Fibroblast of villous mesenchyme (primary cell): Measurements from ENCODE around the gene LRRK2. TPM values are rescaled to one million over a fixed set of nuclear protein-coding genes. Genes with fewer than 3 reads are reported as not detected.

Experiments used
- DNase-seq: peaks from one replicate; pipeline ENCODE4 v3.0.0-alpha.2; 2010; ENCODE audit warnings: low read depth
- H3K4me3 ChIP-seq: 2 replicates; pipeline ENCODE4 v1.5.1; 2011; ENCODE audit warnings: low read depth, mild to moderate bottlenecking, low read length
- CTCF ChIP-seq: IDR thresholded peaks from 2 replicates; pipeline ENCODE4 v1.5.1; 2012; ENCODE audit warnings: low read depth, mild to moderate bottlenecking, low read length; ENCODE audit not compliant: insufficient read depth
- total RNA-seq: library from RNA; depleted of rRNA; stranded (reverse); fragments of >200 nt; gene quantifications from 2 replicates; pipeline ENCODE4 v1.2.3, GENCODE V29; 2012

The LRRK2 gene
- total RNA-seq, 1 donor, result 1.3 TPM

GRCh38 chr12:40327535-40327934 lies 102.7 kb downstream of the LRRK2 start:
- no peak overlapping the region for H3K4me3 ChIP-seq
- DNase-seq, result no peak
- no peak for TF ChIP-seq CTCF

- H3K4me3 ChIP-seq, result no peak overlapping the region
- no peak for DNase-seq
- TF ChIP-seq CTCF, result no peak
Measured at GRCh38 chr12:40330180-40330579, 105.4 kb downstream of the LRRK2 start.

- no peak overlapping the region for H3K4me3 ChIP-seq
- no peak for TF ChIP-seq CTCF
- peak; percentile 8 for DNase-seq
Measured at GRCh38 chr12:40331886-40332285, 107.1 kb downstream of the LRRK2 start.

GRCh38 chr12:40335991-40336390 lies 111.2 kb downstream of the LRRK2 start:
- no peak for TF ChIP-seq CTCF
- no peak overlapping the region for H3K4me3 ChIP-seq
- DNase-seq, result no peak

GRCh38 chr12:40336573-40337199 lies 111.9 kb downstream of the LRRK2 start:
- TF ChIP-seq CTCF, result peak; percentile 53
- peak; percentile 12 for DNase-seq
- no peak overlapping the region for H3K4me3 ChIP-seq

GRCh38 chr12:40338071-40338470 lies 113.3 kb downstream of the LRRK2 start:
- no peak for TF ChIP-seq CTCF
- no peak for DNase-seq
- no peak overlapping the region for H3K4me3 ChIP-seq

- no peak overlapping the region for H3K4me3 ChIP-seq
- no peak for DNase-seq
- no peak for TF ChIP-seq CTCF
Measured at GRCh38 chr12:40338621-40339020, 113.8 kb downstream of the LRRK2 start.
